Stromal cell of bone marrow (primary cell): ENCODE measurements around the gene CAPN15.

ENCODE experiments used
- DNase-seq: peaks from one replicate; pipeline ENCODE4 v3.0.0-alpha.2; 2012; ENCODE audit warnings: low read depth

Gene CAPN15

DNA sequence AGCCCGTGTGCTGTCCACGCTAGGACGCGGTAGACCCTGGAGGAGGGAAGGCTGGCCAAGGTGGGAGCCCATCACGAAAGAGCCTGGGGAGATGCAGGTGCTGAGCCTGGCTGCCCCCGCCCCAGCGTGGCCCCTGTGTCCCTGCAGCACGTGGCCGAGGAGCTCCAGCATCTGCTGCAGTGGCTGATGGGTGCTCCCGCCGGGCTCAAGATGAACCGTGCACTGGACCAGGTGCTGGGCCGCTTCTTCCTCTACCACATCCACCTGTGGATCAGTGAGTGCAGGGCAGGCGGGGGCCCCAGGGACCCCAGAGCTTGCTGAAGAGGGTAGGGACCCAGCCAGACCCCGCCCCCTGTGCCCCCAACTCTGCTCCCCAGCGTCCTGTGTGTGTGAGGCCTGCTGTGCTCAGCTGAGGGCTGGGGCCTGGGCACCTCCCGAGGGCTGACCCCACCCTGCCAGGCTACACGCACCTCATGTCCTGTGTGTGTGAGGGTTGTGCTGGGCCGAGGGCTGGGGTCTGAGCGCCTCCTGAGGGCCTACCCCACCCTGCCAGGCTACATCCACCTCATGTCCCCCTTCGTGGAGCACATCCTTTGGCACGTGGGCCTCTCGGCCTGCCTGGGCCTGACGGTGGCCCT, 50.8 kb downstream of the CAPN15 start:
- DNase-seq = no peak

GRCh38 chr16:578870-579405, 51.4 kb downstream of the CAPN15 start:
- DNase-seq = no peak

- no peak for DNase-seq
These were observed 52.8 kb downstream of the CAPN15 start for GRCh38 chr16:580141-580945.

DNA sequence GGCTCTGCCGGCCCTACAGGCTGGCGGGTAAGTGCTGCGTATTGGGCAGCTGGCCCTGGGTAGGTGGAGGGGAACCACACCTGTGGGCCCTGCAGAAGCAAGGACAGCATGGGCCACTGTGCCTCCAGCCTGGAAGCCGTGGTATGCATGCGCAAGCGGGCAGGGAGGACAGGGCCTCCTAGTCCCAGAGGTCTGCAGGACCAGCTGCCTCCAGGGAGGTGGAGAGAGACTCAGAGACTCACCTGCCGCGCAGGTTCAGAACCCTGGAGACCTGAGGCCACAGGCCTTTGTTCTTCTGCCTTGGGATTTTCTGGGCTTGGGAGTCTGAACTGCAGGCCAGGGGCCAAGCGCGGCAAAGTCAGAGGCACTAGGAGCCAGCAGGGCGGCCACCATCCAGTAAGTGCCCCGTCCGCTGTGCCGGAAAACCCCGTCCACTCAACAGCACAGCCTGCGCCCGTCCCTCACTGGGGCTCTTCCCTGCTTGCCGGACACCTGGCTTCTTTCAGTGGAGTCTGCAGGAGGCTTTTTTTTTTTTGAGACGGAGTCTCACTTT, 53.5 kb downstream of the CAPN15 start:
- no peak for DNase-seq

DNA sequence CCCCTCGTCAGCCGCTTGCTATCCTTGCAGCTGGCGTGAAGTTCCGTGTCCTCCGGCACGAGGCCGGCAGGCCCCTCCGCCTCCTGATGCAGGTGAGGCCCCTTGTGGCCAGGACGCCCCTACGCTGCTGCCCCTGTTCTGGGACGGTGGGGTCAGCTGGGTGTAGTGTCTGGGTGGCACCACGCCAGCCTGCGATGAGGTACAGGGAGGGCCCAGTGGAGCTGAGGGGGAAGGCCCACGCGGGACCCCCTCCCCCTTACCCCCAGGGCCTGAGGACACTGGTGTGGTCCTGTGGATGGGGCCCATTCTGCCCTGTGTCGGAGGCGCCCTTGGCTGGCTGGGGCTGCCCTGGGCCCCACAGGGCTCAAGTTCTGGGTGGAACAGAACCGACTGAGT, 54.7 kb downstream of the CAPN15 start:
- no peak for DNase-seq

DNA sequence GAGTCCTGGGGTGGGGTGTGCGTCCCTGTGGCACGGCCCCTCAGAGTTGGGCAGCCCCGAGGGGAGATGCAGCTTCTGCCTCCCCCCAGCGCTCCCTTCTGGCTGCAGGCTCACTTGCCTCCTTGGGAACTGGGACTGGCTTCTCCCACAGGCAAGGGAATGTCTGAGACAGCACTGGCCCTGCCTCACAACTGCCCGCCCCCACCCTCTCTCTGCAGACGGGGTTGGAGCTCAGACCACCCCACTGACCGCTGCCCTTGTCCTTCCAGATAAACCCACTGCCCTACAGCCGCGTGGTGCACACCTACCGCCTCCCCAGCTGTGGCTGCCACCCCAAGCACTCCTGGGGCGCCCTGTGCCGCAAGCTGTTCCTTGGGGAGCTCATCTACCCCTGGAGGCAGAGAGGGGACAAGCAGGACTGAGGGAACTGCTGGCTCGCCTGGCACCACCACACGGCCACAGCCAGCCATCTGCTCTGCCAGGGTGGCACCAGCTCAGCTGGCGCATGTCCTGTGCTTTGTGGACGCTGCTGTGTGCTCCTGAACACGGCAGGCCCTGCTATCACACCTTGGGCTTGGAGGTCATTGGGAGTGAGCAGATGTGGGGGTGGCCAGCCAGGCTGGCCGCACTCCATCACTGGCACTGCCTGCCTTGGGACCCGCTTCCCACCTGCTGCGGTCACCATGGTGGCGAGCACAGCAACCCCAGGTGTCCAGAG, 55.3 kb downstream of the CAPN15 start:
- no peak for DNase-seq

DNA sequence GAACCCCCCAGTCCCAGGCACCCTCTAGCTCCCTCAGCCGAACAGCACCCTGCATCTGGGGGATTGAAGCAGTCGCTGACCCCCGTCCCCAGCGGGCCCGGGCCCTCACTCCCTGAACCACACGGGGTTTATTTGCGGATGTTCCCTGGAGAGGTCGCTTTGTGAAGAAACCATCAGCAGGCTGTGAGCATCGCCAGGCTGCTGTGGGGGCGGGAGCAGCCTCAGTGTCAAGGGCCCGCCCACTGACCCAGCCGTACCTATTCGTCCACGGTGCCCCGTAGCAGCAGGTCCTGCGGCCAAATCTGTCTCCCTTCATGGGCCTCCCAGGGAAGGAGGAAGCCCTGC, 55.9 kb downstream of the CAPN15 start:
- DNase-seq = no peak

- no peak for DNase-seq
These were observed 56.5 kb downstream of the CAPN15 start for GRCh38 chr16:583815-584591.

DNA sequence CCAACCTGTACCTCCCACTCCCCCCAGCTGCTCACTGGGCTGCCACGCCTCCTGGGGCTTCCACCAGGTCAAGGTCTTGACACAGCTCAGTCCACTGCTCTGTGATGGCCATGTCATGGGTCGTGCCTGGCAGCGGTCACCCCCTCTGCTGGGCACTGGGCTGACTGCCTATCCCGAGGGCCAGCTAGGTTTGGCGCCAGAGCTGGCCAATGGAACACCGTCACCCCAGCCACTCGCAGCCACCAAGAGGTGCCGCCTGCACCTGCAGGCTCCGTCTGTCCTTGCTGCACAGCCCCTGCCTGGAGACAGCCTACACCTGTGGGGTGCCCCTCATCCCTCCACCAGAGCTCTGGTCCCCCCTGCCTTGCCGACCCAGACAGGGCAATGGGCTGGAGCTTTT, 57.8 kb downstream of the CAPN15 start:
- DNase-seq = no peak

DNA sequence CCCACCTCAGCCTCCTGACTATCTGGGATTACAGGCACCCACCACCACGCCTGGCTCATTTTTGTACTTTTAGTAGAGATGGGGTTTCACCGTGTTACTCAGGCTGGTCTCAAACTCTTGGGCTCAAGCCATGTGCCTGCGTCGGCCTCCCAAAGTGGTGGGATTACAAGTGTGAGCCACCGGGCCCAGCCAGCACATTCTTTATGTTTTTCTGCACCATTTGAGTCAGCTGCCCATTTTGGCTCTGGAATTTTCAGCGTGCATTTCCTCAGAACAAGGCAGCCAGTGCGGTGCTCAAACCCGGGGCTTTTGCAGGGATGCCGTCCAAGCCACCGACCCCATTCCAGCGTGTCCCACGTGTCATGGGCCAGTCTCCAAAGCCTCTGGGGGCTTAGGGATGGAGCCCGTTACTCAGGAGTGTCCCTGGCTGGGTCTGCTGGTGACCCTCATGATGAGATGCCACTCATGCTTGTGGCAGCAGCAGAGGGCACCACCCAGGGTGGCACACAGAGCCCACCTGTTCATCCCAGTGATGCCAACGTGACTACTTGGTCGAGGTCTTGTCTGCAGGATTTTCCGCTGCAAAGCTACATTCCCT, 58.6 kb downstream of the CAPN15 start:
- DNase-seq = no peak

DNA sequence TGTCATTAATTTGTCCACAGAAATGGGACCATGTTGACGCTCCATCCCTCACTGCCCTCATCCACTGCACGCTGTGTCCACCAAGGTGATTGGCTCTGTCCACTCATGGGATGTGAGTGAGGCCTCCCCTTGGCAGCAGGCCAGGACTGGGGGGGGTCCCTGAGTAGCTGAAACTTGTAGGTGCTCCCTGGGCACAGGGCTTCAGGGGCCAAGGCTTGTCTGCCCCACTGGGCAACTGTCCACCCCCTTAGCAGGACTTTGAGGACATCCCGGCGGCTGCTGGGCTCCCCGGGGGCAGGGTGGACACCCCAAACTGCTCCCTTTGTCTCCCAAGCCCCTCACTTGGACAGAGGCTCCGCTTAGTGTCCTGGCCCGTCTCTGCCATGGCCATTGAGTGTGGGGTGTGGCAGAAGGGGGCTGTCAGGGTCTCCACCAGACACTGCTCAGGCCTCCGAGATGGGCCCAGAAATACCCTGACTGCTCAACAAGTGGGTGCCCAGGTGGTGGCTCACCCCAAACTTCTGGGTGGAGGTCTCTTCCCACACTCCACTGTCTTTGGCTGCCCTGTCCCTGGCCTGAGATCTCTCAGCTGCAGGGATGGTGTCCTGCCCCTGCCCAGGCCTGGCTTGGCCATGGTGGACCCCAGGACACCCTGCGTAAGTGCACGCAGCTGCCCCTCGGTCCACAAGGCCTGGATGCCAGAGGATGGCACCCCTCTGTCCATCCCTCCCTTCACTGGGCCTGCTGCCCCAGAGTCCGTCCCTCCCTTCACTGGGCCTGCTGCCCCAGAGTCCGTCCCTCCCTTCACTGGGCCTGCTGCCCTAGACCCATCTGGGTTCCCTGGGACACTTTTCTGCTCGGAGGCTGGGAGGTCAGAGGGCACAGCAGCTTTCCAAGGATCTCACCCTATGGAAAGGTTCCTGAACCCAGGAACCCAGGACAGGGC, 59.4 kb downstream of the CAPN15 start:
- DNase-seq = no peak

- DNase-seq = no peak
These were observed 61.1 kb downstream of the CAPN15 start for GRCh38 chr16:588639-588888.

DNA sequence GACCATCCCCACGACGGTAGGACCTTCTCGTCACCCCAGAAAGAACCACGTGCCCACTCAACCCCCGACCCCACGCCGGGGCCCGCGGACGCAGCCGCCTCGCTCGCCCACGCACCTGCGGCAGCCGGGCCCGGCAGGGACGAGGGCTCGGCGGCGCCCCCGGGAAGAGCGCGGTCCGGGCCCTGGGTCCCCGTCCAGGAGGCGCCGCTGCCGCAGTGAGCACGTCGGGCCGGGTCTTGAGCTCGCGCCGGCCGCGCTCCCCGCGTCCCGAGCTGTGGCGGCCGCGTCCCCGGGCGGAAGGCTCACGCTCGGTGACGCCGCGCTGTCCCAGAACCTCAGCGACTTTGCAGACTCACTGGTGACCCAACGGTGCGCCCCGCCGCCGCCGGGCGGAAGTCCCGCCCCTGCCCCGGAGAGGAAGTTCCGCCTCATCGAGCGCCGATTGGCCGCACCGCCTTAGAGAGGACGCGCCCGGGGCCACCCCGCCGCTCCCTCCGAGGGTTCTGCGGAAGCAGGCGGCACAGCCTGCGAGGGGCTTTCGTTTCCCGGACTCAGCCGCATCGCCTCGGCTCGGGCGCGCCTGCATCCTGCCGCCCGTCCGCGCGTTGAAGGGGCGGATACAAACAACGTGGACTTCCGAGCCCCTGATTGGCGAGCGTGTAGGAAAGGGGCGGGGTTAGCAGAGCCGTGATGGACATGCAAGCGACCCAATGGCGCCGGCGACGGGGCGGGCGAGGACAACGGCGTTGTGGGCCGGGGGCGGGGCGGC, 61.6 kb downstream of the CAPN15 start:
- peak; percentile 87 for DNase-seq

GRCh38 chr16:589658-590187, 62.2 kb downstream of the CAPN15 start, which contains the start of gene RAB40C:
Gene RAB40C (plus strand): TSS chr16:590066. CDS start chr16:590292, 226 bp downstream.
- peak; percentile 91 for DNase-seq

GRCh38 chr16:590188-590814, 62.8 kb downstream of the CAPN15 start:
- no peak for DNase-seq

GRCh38 chr16:590815-591200, 63.3 kb downstream of the CAPN15 start:
- no peak for DNase-seq

DNA sequence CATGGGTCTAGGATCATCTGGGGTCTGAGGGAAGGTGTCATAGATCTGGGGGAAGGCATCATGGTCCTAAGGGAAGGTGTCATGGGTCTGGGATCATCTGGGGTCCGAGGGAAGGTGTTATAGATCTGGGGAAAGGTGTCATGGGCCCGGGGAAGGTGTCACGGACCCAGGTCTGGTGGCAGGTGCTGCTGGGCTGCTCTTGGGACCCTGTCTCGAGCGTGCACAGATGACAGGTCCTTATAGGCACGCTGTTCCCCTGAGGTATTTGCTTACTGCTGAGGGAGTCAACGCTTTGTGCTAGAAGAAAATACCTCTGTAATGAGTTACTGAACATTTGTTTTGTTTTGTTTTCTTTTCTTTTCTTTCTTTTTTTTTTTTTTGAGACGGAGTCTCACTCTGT, 63.7 kb downstream of the CAPN15 start:
- no peak for DNase-seq

DNA sequence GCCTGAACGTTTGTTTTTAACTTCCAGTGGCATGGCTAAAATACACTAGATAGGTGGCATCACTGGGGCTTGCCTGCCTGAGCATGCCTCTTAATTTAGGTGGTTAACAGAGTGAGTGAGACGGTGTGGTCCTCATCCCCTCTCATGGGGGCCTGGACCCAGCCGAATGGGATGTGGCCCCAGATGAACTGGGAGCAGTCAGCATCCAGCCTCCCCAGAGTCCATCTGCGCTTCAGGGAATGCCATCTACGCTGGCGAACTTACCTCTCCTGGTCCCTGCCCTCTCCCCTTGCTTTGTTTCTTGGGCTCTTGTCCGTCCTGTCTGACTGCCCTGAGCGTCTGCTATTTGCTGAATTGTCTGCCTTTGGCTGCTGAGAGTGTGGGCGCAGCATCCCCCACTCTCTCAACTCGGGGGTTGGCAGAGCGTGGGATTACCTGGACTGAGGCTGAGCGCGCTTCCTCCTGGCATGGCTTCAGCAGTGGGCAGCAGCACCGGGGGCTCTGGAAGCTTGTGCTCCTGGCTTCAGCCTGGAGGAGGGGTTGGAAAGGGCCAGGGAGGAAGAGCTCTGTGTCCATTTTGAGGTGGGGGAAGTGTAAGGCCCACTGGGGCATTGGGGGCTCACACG, 64.5 kb downstream of the CAPN15 start:
- no peak for DNase-seq
